Stimulated activated naive B cell treated with anti-CD40 and anti-IgM and Interleukin-4, amounts not matched to agents 10 μg/mL and 1 μg/mL and 100 μg/mL, for 72 hours (primary cell): ENCODE measurements around the gene ZCCHC2.

Experiments used
- ATAC-seq, 2 donors: fragments of 150-1000 bp; cut with Tn5 transposase; replicated peaks; 2 replicates each; pipeline ENCODE4 v1.10.0; 2021; ENCODE audit warnings: moderate library complexity in 1 of 2
- DNase-seq: peaks from one replicate; pipeline ENCODE4 v3.0.0; 2021
- H3K27ac Mint-ChIP-seq: one replicate; pipeline ENCODE4 v1.8.0; 2022; ENCODE audit warnings: mild to moderate bottlenecking, mixed read lengths
- H3K27me3 Mint-ChIP-seq, 2 donors: one replicate each; pipeline ENCODE4 v1.8.0; 2022; ENCODE audit warnings: mixed read lengths in 2 of 2
- H3K36me3 Mint-ChIP-seq, 2 donors: one replicate each; pipeline ENCODE4 v1.8.0; 2022; ENCODE audit warnings: mixed read lengths in 2 of 2, mild to moderate bottlenecking in 1 of 2
- H3K4me1 Mint-ChIP-seq, 2 donors: one replicate each; pipeline ENCODE4 v1.8.0; 2022; ENCODE audit warnings: mixed read lengths in 2 of 2, mild to moderate bottlenecking in 1 of 2
- H3K4me3 Mint-ChIP-seq, 2 donors: one replicate each; pipeline ENCODE4 v1.8.0; 2022; ENCODE audit warnings: mild to moderate bottlenecking in 2 of 2, mixed read lengths in 2 of 2, moderate library complexity in 1 of 2
- H3K9me3 Mint-ChIP-seq, 2 donors: one replicate each; pipeline ENCODE4 v1.8.0; 2022; ENCODE audit warnings: mixed read lengths in 2 of 2, mild to moderate bottlenecking in 1 of 2

Gene ZCCHC2

DNA sequence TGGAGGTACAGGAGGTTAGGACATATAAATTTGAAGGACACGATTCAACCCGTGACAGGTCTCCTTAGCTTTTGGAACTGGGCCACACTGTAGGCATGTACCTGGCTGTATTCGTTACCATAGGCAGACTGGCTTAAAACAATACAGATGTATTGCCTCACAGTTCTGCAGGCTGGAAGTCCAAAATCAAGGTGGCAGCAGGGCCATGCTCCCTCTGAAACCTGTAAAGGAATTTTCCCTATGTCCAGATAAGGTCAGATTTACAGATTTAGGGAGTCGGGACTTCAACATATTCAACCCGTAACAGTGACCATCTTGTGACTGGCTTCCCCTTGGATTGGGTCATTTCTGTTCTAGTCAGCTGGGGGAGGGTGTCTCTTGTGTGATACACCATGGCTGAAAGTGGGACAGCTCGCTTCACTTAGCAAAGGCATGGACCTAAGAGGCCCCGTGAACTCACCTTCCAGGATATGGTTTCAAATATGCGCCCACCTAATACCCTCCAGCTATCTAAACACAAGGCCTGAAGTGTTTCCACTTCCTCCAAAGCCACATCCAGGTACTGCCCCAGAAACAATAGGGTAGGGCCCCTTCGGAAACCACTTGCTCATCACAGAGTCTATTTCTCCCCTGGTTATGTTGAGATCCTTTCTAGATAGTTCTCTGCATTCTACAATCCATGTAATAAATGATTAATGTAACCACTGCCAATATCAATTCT, 85.0 kb downstream of the ZCCHC2 start:
- Mint-ChIP-seq H3K36me3 (no peaks in the 10 kb centered on the region), H3K27ac (no peak overlapping the region), H3K4me3 (no peak overlapping the region), H3K4me1 (peaks cover 6 to 13% of the 10 kb centered on the region in 2 donors), H3K27me3 (peaks cover 9% of the 10 kb centered on the region in 2 donors), H3K9me3 (no peaks in the 10 kb centered on the region)
- DNase-seq: no peak
- peak in 1 of 2 donors; percentile 18 for ATAC-seq

DNA sequence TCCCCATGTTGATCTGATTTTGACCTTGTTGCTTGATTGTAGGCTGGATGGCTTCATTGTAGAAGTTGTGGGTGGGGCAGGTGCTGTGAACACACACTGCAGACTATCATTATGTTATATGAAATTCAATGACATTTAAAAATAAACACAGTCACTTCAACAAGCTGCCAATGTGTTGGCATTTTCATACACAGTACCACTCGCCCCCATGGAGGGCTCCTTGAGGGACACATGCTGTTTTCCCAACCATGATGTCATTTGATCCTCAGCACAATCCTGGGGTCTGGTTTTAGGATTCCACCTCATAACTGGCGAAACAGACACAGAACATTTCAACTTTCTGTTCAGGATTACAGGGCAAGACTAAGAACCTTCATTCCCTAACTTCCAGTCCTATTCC, 86.9 kb downstream of the ZCCHC2 start:
- no peak overlapping the region for H3K27ac Mint-ChIP-seq
- H3K27me3 Mint-ChIP-seq: peaks cover 0 to 4% of the 10 kb centered on the region in 2 donors
- ATAC-seq (no peak), DNase-seq (no peak)
- H3K4me1 Mint-ChIP-seq: peaks cover 10 to 25% of the 10 kb centered on the region in 2 donors
- no peaks in the 10 kb centered on the region for H3K36me3 Mint-ChIP-seq
- H3K4me3 Mint-ChIP-seq: no peak overlapping the region
- no peaks in the 10 kb centered on the region for H3K9me3 Mint-ChIP-seq

DNA sequence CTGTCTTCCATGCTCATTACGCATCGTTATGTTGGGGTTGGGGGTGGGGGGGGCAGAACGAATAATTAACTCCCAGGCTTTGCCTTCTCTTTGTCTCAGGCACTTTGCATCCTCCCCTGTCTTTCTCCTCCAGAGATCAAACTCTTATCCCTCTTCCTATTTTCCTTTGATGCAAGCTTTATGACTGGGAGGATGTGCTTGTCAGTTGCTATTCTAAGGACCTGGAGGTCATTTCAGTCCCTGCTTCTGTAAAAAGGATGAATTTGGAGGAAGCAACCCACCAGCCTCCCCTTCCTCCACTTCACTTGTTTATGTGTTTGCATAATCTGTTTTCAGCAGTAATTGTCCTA, 87.5 kb downstream of the ZCCHC2 start:
- no peak for ATAC-seq
- Mint-ChIP-seq H3K4me1 (peaks cover 12 to 29% of the 10 kb centered on the region in 2 donors), H3K27ac (no peak overlapping the region), H3K27me3 (peaks cover 0 to 4% of the 10 kb centered on the region in 2 donors), H3K9me3 (no peaks in the 10 kb centered on the region), H3K36me3 (no peaks in the 10 kb centered on the region), H3K4me3 (no peak overlapping the region)
- no peak for DNase-seq

DNA sequence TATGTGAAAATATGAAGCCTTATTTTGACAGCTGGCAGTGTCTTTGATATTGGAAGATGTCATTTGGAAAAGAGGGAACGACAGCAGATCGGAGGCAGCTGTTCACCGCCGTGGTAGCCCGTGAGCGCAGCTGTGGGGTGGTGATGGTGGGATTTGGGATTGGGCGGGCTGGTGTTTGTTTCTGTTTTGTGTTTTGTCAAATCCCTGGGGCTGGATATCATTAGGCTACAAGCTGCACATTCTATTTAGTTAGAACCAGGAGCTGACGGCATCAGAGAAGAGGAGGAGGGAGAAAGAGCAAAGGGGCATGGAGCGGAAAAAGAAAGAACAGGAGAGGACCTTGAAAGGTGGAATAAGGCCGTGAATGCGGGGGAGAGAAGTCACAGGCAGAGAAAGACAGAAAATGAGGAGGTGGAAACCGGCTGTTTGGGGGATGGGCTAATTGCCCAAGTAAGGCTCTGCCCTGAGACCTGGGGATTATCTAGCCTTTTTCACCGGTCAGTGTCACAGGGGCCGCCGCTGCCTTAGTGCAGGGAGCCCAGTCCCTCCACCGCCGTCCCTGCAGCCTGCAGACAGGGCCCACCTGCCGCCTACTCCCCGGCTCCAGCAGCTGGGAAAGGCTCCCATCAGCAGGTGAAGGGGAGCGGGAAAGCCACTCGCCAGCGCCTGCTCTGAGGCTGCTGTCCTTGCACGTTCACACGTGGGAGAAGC, 88.0 kb downstream of the ZCCHC2 start:
- no peaks in the 10 kb centered on the region for H3K36me3 Mint-ChIP-seq
- DNase-seq: no peak
- peaks cover 3 to 4% of the 10 kb centered on the region in 2 donors for H3K27me3 Mint-ChIP-seq
- H3K4me1 Mint-ChIP-seq: peaks cover 12 to 29% of the 10 kb centered on the region in 2 donors
- no peaks in the 10 kb centered on the region for H3K9me3 Mint-ChIP-seq
- peak overlapping the region in 1 of 2 donors; percentile 7 for H3K4me3 Mint-ChIP-seq
- ATAC-seq: no peak
- no peak overlapping the region for H3K27ac Mint-ChIP-seq

DNA sequence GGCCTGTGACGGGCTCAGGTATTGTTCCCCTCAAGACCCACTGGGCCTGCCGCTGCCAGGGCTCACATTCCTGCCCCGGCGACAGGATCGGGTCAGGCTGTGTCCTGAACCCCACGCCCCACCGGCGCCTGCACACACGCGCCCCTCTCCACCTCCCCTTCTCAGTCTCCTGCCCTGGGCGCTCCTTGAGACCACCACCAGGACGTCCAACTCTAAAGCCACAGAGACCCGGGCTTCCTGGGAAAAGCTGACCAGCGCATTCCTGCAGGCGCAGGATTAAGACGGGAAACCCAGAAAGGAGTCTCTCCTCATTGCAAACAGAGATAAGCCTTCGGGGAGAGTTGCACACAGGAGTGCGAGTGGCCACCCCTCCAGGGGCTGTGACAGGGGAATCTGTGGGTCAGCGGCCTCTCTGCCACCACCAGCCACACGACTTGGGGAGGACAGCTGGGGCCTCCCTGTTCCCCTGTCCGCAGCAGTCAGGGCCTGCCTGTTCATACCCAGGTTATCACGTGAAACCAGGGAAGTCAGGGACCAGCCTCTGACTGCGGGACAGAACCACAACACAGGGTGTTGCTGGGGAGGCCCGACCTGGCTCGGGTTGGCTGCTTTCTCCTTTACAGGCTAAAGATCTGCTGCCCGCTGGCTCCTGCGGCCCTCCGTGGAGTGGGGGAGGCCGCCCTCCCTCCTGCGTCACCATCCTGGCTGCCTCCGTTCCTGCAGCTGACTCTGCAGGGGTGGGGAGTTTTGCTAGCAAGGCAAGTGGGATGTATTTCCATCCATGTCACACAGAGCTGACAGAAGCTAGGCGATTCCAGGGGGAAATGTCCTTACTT, 88.8 kb downstream of the ZCCHC2 start:
- no peaks in the 10 kb centered on the region for H3K36me3 Mint-ChIP-seq
- peaks cover 12 to 29% of the 10 kb centered on the region in 2 donors for H3K4me1 Mint-ChIP-seq
- peaks cover 4 to 8% of the 10 kb centered on the region in 2 donors for H3K27me3 Mint-ChIP-seq
- H3K27ac Mint-ChIP-seq: no peak overlapping the region
- H3K9me3 Mint-ChIP-seq: no peaks in the 10 kb centered on the region
- H3K4me3 Mint-ChIP-seq: peak overlapping the region in 1 of 2 donors; percentile 7
- ATAC-seq: peak in 1 of 2 donors; percentile 20
- no peak for DNase-seq

DNA sequence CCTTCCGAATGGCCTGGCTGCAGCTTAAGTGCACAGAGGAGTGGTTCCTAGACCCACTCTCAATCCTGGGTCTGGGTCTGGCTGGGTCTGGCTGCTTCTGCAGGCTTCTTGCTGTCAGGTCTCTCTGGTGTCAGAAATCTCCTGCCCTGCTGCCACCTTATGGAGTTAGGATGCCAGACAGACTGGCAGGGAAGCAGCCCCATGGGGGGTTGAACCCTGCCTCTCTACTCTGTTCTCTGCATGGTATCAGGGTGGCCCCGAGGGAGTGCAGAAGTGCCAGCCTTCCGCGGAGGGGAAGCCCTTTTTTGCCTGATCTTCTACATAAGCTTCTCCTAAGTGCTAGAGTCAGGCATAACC, 89.4 kb downstream of the ZCCHC2 start:
- Mint-ChIP-seq H3K4me1 (peaks cover 12 to 29% of the 10 kb centered on the region in 2 donors), H3K4me3 (no peak overlapping the region), H3K9me3 (no peaks in the 10 kb centered on the region), H3K27ac (no peak overlapping the region), H3K36me3 (no peaks in the 10 kb centered on the region), H3K27me3 (peaks cover 4 to 8% of the 10 kb centered on the region in 2 donors)
- ATAC-seq (peak; percentile 55 to 56), DNase-seq (no peak)

DNA sequence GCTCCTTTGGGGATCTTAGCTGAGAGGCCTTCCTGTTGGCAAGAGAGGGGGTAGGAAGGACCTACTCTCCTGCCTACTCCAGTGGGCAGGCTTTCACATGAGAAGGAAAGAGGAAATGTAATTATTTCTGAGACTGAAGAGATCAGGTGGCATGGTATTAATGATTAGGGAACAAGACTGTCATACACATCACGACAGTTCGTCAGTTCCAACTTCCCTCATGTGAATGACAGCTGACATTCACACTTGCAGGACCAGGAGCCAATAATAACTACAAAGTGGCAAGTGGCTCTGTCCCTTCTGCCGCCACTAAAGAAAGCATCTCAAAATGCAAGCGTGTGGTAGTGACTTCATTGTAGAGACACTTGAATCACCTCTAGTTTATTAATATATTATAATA, 90.0 kb downstream of the ZCCHC2 start:
- Mint-ChIP-seq H3K27ac (no peak overlapping the region), H3K9me3 (no peaks in the 10 kb centered on the region), H3K4me1 (peaks cover 12 to 29% of the 10 kb centered on the region in 2 donors), H3K36me3 (no peaks in the 10 kb centered on the region), H3K27me3 (peaks cover 4 to 8% of the 10 kb centered on the region in 2 donors), H3K4me3 (no peak overlapping the region)
- ATAC-seq: peak; percentile 68 to 72
- no peak for DNase-seq

DNA sequence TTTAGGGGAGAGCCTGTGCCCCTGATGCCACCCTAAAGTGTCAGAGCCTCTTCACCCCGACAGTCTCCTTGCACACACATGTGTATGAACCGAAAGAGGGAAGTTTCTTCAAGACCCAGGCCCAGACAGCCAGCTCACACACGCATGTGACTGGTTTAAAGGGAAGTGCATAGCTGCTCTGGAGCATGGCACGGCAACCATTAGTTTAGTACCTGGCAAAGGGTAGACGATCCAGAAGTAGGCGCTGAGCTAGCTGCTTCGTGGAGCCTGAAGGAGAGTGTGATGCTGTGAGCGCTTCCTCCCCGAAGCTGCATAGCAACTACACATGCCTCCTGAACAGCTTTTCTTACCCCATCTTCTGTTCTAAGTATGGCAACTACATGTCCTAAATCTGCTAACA, 91.7 kb downstream of the ZCCHC2 start:
- H3K4me3 Mint-ChIP-seq: no peak overlapping the region
- no peak overlapping the region for H3K27ac Mint-ChIP-seq
- ATAC-seq: peak; percentile 35 to 42
- H3K36me3 Mint-ChIP-seq: no peaks in the 10 kb centered on the region
- H3K27me3 Mint-ChIP-seq: peaks cover 4 to 11% of the 10 kb centered on the region in 2 donors
- DNase-seq: no peak
- no peaks in the 10 kb centered on the region for H3K9me3 Mint-ChIP-seq
- peaks cover 12 to 29% of the 10 kb centered on the region in 2 donors for H3K4me1 Mint-ChIP-seq

DNA sequence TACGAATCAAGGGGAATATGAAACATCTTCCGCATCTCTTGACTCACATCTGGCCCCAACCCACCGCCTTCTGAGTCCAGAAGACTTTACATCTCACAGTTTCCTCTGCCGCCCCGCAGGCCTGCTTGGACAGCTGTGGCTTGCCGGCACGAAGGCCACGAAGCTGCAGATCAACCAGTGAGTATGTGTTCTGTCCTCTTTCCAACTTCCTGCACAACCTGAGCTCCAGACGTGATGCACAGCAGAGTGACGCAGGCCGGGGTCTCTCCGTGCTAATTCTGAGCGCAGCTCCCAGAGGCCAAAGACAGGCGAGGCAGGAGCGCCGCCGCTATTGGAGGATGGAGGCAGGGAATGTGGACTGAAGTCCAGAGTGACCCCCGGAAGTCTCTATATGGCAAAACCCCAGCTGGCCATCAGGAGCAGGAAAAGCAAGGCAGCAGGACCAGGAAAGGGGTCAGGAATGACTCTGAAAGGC, 93.5 kb downstream of the ZCCHC2 start:
- Mint-ChIP-seq H3K4me1 (peaks cover 12 to 28% of the 10 kb centered on the region in 2 donors), H3K27me3 (peaks cover 4 to 15% of the 10 kb centered on the region in 2 donors), H3K36me3 (no peaks in the 10 kb centered on the region), H3K9me3 (no peaks in the 10 kb centered on the region), H3K27ac (no peak overlapping the region), H3K4me3 (no peak overlapping the region)
- no peak for DNase-seq
- no peak for ATAC-seq

DNA sequence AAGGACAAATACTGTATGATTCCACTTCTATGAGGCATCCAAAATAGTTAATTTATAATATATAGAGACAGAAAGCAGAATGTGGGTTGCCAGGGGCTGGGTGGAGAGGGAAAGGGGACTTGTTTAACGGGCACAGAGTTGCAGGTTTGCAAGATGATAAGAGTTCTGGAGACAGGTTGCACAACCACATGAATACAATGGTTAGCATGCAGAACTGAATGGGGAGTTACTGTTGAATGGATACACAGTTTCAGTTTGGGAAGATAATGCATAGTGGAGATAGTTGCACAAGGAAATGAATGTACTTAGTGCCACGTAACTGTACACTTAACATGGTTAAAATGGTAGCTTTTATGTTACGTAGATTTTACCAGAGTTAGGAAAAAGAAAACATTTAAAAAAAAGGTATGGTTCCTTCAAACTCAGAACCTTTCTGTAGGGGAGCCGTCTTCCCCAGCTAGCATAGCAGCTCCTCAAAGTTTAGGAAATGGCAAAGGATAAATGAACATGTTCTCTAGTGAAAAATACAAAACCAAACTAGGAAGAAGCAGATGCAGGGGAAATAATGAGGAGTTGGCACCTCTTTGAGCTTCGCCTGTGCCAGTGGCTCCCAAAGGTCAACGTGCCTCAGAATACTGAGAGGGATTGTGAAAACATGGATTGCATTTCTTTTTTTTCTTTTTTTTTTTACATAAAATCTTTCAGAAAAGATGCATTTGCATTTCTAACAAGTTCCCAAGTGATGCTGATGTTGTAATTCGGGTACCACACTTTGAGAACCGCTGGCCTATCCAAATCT, 95.2 kb downstream of the ZCCHC2 start:
- no peak overlapping the region for H3K4me3 Mint-ChIP-seq
- peaks cover 6 to 15% of the 10 kb centered on the region in 2 donors for H3K4me1 Mint-ChIP-seq
- no peak overlapping the region for H3K27ac Mint-ChIP-seq
- H3K9me3 Mint-ChIP-seq: no peaks in the 10 kb centered on the region
- peaks cover 0 to 15% of the 10 kb centered on the region in 2 donors for H3K27me3 Mint-ChIP-seq
- H3K36me3 Mint-ChIP-seq: no peaks in the 10 kb centered on the region
- DNase-seq: no peak
- no peak for ATAC-seq

DNA sequence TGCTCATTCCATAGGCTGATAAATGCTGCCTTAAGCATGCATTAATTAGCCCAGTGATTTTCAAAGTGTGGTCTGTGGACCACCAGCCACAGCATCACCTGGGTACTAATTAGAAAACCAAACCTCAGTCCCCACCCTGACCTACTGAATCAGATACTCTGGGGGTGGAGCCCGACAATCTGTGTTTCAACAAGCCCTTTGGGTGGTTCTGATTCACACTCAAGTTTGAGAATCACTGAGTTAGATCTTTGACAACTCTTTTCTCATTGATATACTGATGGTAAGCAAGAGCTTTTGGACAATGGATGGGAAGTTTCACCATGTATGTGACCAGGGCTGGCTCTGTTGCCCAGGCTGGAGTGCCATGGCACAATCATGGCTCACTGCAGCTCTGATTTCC, 95.9 kb downstream of the ZCCHC2 start:
- peaks cover 0 to 15% of the 10 kb centered on the region in 2 donors for H3K27me3 Mint-ChIP-seq
- H3K9me3 Mint-ChIP-seq: no peaks in the 10 kb centered on the region

DNA sequence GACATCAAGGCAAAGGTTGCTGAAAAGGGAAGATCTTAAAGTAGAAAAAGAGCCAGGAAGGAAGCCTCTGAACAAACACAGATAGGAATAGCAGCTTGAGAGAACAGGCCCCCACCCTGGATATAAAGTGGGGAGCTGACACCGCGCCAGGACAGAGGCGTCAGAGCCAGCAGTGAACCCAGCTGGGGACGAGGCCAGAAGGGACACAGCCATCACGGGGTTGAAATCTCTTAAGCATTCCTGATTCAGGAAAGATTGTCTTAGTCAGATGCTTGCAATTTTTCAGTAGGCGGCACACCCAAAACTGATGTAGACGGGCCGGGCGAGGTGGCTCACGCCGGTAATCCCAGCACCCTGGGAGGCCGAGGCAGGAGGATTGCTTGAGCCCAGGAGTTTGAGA, 98.7 kb downstream of the ZCCHC2 start:
- DNase-seq (no peak), ATAC-seq (no peak)
- H3K27me3 Mint-ChIP-seq: peaks cover 0 to 8% of the 10 kb centered on the region in 2 donors
- H3K4me3 Mint-ChIP-seq: no peak overlapping the region
- H3K9me3 Mint-ChIP-seq: no peaks in the 10 kb centered on the region
- H3K4me1 Mint-ChIP-seq: no peaks in the 10 kb centered on the region
- H3K36me3 Mint-ChIP-seq: no peaks in the 10 kb centered on the region
- no peak overlapping the region for H3K27ac Mint-ChIP-seq

More for the DNA sequence above, 95.9 kb downstream of the ZCCHC2 start:
- H3K4me3 Mint-ChIP-seq: no peak overlapping the region
- H3K4me1 Mint-ChIP-seq: peaks cover 4 to 10% of the 10 kb centered on the region in 2 donors
- H3K36me3 Mint-ChIP-seq: no peaks in the 10 kb centered on the region
- DNase-seq: no peak
- ATAC-seq: no peak
- H3K27ac Mint-ChIP-seq: no peak overlapping the region

DNA sequence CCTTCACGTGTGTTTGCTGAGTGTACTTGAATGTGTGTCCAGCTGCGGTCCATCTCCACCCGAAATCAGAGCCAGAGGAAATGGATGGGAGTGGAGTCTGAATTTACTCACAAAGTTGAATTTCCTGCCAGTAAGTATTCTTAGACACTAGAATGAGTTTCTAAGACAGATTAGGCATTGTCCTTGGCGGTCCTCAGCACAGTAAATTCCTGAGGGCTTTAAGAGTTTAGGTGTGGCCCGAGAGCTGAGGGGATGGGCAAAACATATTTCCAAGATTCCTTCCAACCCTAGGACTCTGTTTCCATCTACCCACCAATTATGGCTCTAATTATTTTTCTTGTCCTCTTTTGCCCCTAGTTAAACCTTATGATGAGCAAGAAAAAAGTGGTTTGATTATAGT, 102.2 kb downstream of the ZCCHC2 start:
- H3K4me3 Mint-ChIP-seq: no peak overlapping the region
- DNase-seq: no peak
- H3K9me3 Mint-ChIP-seq: no peaks in the 10 kb centered on the region
- H3K27ac Mint-ChIP-seq: no peak overlapping the region
- no peaks in the 10 kb centered on the region for H3K27me3 Mint-ChIP-seq
- ATAC-seq: no peak
- H3K4me1 Mint-ChIP-seq: no peaks in the 10 kb centered on the region
- H3K36me3 Mint-ChIP-seq: no peaks in the 10 kb centered on the region
